Glutamatergic neuron (in vitro differentiated cells): ENCODE data around the gene UAP1. TPM values are rescaled to one million over a fixed set of nuclear protein-coding genes. Genes with fewer than 3 reads are reported as not detected.

Experiments
- DNase-seq: peaks from one replicate; pipeline ENCODE4 v3.0.0; 2022
- H3K27ac Mint-ChIP-seq: one replicate; pipeline ENCODE4 v1.8.0; 2020; ENCODE audit warnings: mild to moderate bottlenecking, mixed read lengths, inconsistent platforms; ENCODE audit not compliant: unreplicated experiment
- H3K27me3 Mint-ChIP-seq: one replicate; pipeline ENCODE4 v1.8.0; 2020; ENCODE audit warnings: mild to moderate bottlenecking, moderate library complexity, mixed read lengths, inconsistent platforms; ENCODE audit not compliant: unreplicated experiment
- H3K36me3 Mint-ChIP-seq: one replicate; pipeline ENCODE4 v1.8.0; 2020; ENCODE audit warnings: mild to moderate bottlenecking, mixed read lengths, inconsistent platforms; ENCODE audit not compliant: unreplicated experiment
- H3K4me1 Mint-ChIP-seq: one replicate; pipeline ENCODE4 v1.8.0; 2020; ENCODE audit warnings: mild to moderate bottlenecking, low read depth, mixed read lengths, inconsistent platforms; ENCODE audit not compliant: unreplicated experiment
- H3K4me3 Mint-ChIP-seq: one replicate; pipeline ENCODE4 v1.8.0; 2020; ENCODE audit warnings: mild to moderate bottlenecking, mixed read lengths, inconsistent platforms; ENCODE audit not compliant: unreplicated experiment
- H3K9me3 Mint-ChIP-seq: one replicate; pipeline ENCODE4 v1.8.0; 2020; ENCODE audit warnings: mild to moderate bottlenecking, moderate library complexity, mixed read lengths, inconsistent platforms; ENCODE audit not compliant: unreplicated experiment
- total RNA-seq: library from RNA; stranded (reverse); fragmentation: NEBNext Ultra II Directional; extraction: Animal tissue kit (Norgen Biotek cat#: 25700); gene quantifications from one replicate; pipeline ENCODE4 v1.2.1, GENCODE V29; 2021; ENCODE audit not compliant: unreplicated experiment
- TF ChIP-seq, protein P1 (sequence below): fragments of 200-600 bp; sonication (generic); IDR thresholded peaks from one replicate; pipeline ENCODE4 v1.5.0; 2021; ENCODE audit not compliant: partially characterized antibody, unreplicated experiment

UAP1 gene
- total RNA-seq, 1 donor from 2014 or later: 34.1 TPM

DNA sequence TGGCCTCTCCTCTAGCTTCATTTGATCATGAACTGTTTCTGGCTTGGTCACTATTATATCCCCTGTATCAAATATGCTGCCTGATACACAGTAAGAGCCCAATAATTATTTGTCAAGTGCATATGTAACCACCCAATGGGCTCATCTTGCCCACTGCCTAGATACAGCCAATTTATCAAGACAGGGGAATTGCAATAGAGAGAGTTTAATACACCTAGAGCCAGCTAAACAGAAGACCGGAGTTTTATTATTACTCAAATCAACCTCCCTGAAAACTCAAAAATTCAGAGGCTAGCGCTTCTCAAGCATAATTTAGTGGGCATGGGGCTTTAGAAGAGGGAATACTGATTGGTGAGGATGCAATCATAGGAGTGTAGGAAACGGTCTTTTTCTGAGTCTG, 18.3 kb upstream of the UAP1 start:
- no peak overlapping the region for H3K27ac Mint-ChIP-seq
- no peaks in the 10 kb centered on the region for H3K36me3 Mint-ChIP-seq
- TF ChIP-seq, protein P1, sequence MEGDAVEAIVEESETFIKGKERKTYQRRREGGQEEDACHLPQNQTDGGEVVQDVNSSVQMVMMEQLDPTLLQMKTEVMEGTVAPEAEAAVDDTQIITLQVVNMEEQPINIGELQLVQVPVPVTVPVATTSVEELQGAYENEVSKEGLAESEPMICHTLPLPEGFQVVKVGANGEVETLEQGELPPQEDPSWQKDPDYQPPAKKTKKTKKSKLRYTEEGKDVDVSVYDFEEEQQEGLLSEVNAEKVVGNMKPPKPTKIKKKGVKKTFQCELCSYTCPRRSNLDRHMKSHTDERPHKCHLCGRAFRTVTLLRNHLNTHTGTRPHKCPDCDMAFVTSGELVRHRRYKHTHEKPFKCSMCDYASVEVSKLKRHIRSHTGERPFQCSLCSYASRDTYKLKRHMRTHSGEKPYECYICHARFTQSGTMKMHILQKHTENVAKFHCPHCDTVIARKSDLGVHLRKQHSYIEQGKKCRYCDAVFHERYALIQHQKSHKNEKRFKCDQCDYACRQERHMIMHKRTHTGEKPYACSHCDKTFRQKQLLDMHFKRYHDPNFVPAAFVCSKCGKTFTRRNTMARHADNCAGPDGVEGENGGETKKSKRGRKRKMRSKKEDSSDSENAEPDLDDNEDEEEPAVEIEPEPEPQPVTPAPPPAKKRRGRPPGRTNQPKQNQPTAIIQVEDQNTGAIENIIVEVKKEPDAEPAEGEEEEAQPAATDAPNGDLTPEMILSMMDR: no peak
- H3K4me1 Mint-ChIP-seq: no peaks in the 10 kb centered on the region
- peaks cover 2% of the 10 kb centered on the region for H3K9me3 Mint-ChIP-seq
- no peak for DNase-seq
- no peaks in the 10 kb centered on the region for H3K27me3 Mint-ChIP-seq
- no peak overlapping the region for H3K4me3 Mint-ChIP-seq

GRCh38 chr1:162548170-162548569, 13.4 kb upstream of the UAP1 start:
- DNase-seq: no peak
- no peak overlapping the region for H3K27ac Mint-ChIP-seq
- no peaks in the 10 kb centered on the region for H3K9me3 Mint-ChIP-seq
- H3K27me3 Mint-ChIP-seq: no peaks in the 10 kb centered on the region
- H3K4me3 Mint-ChIP-seq: no peak overlapping the region
- no peaks in the 10 kb centered on the region for H3K4me1 Mint-ChIP-seq
- TF ChIP-seq, protein P1: no peak
- H3K36me3 Mint-ChIP-seq: no peaks in the 10 kb centered on the region

DNA sequence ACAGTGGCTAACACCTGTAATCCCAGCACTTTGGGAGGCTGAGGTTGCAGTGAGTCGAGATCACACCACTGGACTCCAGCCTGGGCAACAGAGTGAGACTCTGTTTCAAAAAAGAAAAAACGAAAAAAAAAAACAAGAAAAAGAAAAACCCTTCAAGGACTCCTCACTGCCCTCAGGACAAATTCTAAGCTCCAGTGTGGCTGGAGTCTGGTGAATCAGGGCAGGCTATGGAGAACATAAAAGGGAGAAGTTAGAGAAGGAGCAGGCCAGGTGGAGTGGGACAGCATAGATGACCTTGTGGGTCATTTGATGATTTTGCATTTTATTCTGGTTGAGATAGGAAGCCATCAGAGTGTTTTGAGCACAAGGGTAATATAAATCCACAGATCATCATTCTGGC, 12.5 kb upstream of the UAP1 start:
- no peaks in the 10 kb centered on the region for H3K9me3 Mint-ChIP-seq
- no peaks in the 10 kb centered on the region for H3K36me3 Mint-ChIP-seq
- H3K4me1 Mint-ChIP-seq: no peaks in the 10 kb centered on the region

DNA sequence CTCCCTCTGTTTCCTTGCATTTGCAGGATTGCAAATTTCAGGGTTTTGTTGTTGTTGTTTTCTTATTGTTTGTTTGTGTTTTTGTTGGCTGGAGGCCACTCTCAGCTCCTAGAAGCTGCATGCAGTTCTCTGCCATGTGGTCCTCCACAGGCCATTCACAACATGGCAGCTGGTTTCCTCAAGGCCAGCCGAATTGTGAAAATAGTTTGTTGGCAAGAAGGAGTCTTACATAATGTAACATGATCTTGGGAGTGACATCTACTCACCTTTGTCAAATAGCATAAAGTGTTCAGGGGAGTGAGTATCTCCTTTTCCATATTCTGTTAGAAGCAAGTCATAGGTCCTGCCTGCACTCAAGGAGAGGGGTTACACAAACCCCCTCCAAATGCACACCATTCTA, 10.6 kb upstream of the UAP1 start:
- no peaks in the 10 kb centered on the region for H3K27me3 Mint-ChIP-seq
- no peaks in the 10 kb centered on the region for H3K36me3 Mint-ChIP-seq
- H3K4me3 Mint-ChIP-seq: no peak overlapping the region
- TF ChIP-seq, protein P1: no peak
- H3K4me1 Mint-ChIP-seq: no peaks in the 10 kb centered on the region
- no peak for DNase-seq
- no peak overlapping the region for H3K27ac Mint-ChIP-seq
- no peaks in the 10 kb centered on the region for H3K9me3 Mint-ChIP-seq

More for the DNA sequence above, 12.5 kb upstream of the UAP1 start:
- TF ChIP-seq, protein P1: no peak
- no peak overlapping the region for H3K27ac Mint-ChIP-seq
- DNase-seq: no peak
- no peaks in the 10 kb centered on the region for H3K27me3 Mint-ChIP-seq
- no peak overlapping the region for H3K4me3 Mint-ChIP-seq

- Mint-ChIP-seq H3K27ac (no peak overlapping the region), H3K4me1 (no peaks in the 10 kb centered on the region), H3K27me3 (no peaks in the 10 kb centered on the region), H3K4me3 (no peak overlapping the region), H3K9me3 (no peaks in the 10 kb centered on the region), H3K36me3 (no peaks in the 10 kb centered on the region)
- DNase-seq: no peak
- TF ChIP-seq, protein P1: no peak
Measured at GRCh38 chr1:162551969-162552683, 9.4 kb upstream of the UAP1 start.
